H54 (cell line): Measurements from ENCODE around the gene DNAJB8.

Experiments
- DNase-seq: peaks from one replicate; pipeline ENCODE4 v3.0.0; 2011; ENCODE audit warnings: low spot score, mixed read lengths; ENCODE audit not compliant: insufficient read length
- FAIRE-seq: peaks from 3 replicates; lab custom pipeline; 2011; peaks lifted over from hg19 to GRCh38; lab: Jason Lieb, UNC
- POLR2A ChIP-seq: IDR thresholded peaks from 2 replicates; pipeline ENCODE4 v1.6.1; 2011; ENCODE audit warnings: low read depth, mild to moderate bottlenecking, low read length

The DNAJB8 gene

GRCh38 chr3:128490915-128491690, 24.4 kb upstream of the DNAJB8 start:
- no peak for TF ChIP-seq POLR2A
- FAIRE-seq: no peak
- no peak for DNase-seq

GRCh38 chr3:128490650-128490914, 23.9 kb upstream of the DNAJB8 start:
- no peak for DNase-seq
- TF ChIP-seq POLR2A: no peak
- no peak for FAIRE-seq

GRCh38 chr3:128489927-128490649, 23.4 kb upstream of the DNAJB8 start:
- no peak for FAIRE-seq
- no peak for TF ChIP-seq POLR2A
- no peak for DNase-seq

- TF ChIP-seq POLR2A: no peak
- FAIRE-seq (no peak), DNase-seq (no peak)
Measured at GRCh38 chr3:128489674-128489926, 22.9 kb upstream of the DNAJB8 start.

- 0 out of 2 replicates have a peak, but pooled peaks have one; percentile 30 for TF ChIP-seq POLR2A
- peak; percentile 86 for DNase-seq
- no peak for FAIRE-seq
Measured at GRCh38 chr3:128488991-128489673, 22.4 kb upstream of the DNAJB8 start.

- FAIRE-seq: no peak
- peak; percentile 47 for DNase-seq
- TF ChIP-seq POLR2A: no peak
Measured at GRCh38 chr3:128488636-128488990, 21.9 kb upstream of the DNAJB8 start.

GRCh38 chr3:128487813-128488635, 21.3 kb upstream of the DNAJB8 start:
- TF ChIP-seq POLR2A: peak; percentile 80
- FAIRE-seq: no peak
- peak; percentile 98 for DNase-seq

GRCh38 chr3:128487538-128487812, 20.8 kb upstream of the DNAJB8 start:
- DNase-seq (no peak), FAIRE-seq (no peak)
- TF ChIP-seq POLR2A: no peak

GRCh38 chr3:128486681-128487537, 20.2 kb upstream of the DNAJB8 start:
- TF ChIP-seq POLR2A: no peak
- FAIRE-seq (no peak), DNase-seq (no peak)

GRCh38 chr3:128486205-128486628, 19.5 kb upstream of the DNAJB8 start:
- TF ChIP-seq POLR2A: no peak
- no peak for DNase-seq
- FAIRE-seq: no peak

GRCh38 chr3:128485282-128486204, 18.9 kb upstream of the DNAJB8 start:
- FAIRE-seq (no peak), DNase-seq (no peak)
- no peak for TF ChIP-seq POLR2A
